H54 (cell line): ENCODE results near the gene VEPH1.
A peak's percentile ranks its signal among the peaks of the same experiment; 100 is the strongest.

ENCODE experiments used
- DNase-seq: peaks from one replicate; pipeline ENCODE4 v3.0.0; 2011; ENCODE audit warnings: low spot score, mixed read lengths; ENCODE audit not compliant: insufficient read length
- FAIRE-seq: peaks from 3 replicates; lab custom pipeline; 2011; peaks lifted over from hg19 to GRCh38; lab: Jason Lieb, UNC
- POLR2A ChIP-seq: IDR thresholded peaks from 2 replicates; pipeline ENCODE4 v1.6.1; 2011; ENCODE audit warnings: low read depth, mild to moderate bottlenecking, low read length

The VEPH1 gene

GRCh38 chr3:157310329-157311052 is 192.7 kb downstream of the VEPH1 start:
- DNase-seq: no peak
- peak; percentile 79 for FAIRE-seq
- no peak for TF ChIP-seq POLR2A

GRCh38 chr3:157306502-157306901 is 196.7 kb downstream of the VEPH1 start:
- DNase-seq (no peak), FAIRE-seq (no peak)
- TF ChIP-seq POLR2A: no peak

- no peak for TF ChIP-seq POLR2A
- DNase-seq: no peak
These were observed 197.8 kb downstream of the VEPH1 start for GRCh38 chr3:157305392-157305791.

GRCh38 chr3:157301755-157302154 is 201.5 kb downstream of the VEPH1 start:
- no peak for TF ChIP-seq POLR2A
- no peak for FAIRE-seq
- no peak for DNase-seq

More at GRCh38 chr3:157305392-157305791, 197.8 kb downstream of the VEPH1 start:
- no peak for FAIRE-seq

GRCh38 chr3:157300981-157301663 is 202.1 kb downstream of the VEPH1 start:
- no peak for TF ChIP-seq POLR2A
- DNase-seq: no peak
- no peak for FAIRE-seq

- DNase-seq (no peak), FAIRE-seq (no peak)
- no peak for TF ChIP-seq POLR2A
These were observed 203.1 kb downstream of the VEPH1 start for GRCh38 chr3:157300094-157300493.

- FAIRE-seq: no peak
- TF ChIP-seq POLR2A: no peak
- no peak for DNase-seq
These were observed 205.8 kb downstream of the VEPH1 start for GRCh38 chr3:157297328-157297915.

- peak; percentile 43 for FAIRE-seq
- DNase-seq: no peak
These were observed 208.3 kb downstream of the VEPH1 start for GRCh38 chr3:157294953-157295352.

GRCh38 chr3:157294491-157294890 is 208.7 kb downstream of the VEPH1 start:
- DNase-seq: no peak
- TF ChIP-seq POLR2A: no peak
- FAIRE-seq: peak; percentile 62

More at GRCh38 chr3:157294953-157295352, 208.3 kb downstream of the VEPH1 start:
- TF ChIP-seq POLR2A: no peak

GRCh38 chr3:157290766-157291165 is 212.4 kb downstream of the VEPH1 start:
- DNase-seq (peak; percentile 9), FAIRE-seq (no peak)

GRCh38 chr3:157285966-157286365 is 217.2 kb downstream of the VEPH1 start:
- DNase-seq: no peak
- TF ChIP-seq POLR2A: no peak
- FAIRE-seq: no peak

More at GRCh38 chr3:157290766-157291165, 212.4 kb downstream of the VEPH1 start:
- TF ChIP-seq POLR2A: no peak

GRCh38 chr3:157285141-157285540 is 218.1 kb downstream of the VEPH1 start:
- DNase-seq (no peak), FAIRE-seq (no peak)
- no peak for TF ChIP-seq POLR2A

GRCh38 chr3:157284688-157285087 is 218.5 kb downstream of the VEPH1 start:
- no peak for TF ChIP-seq POLR2A
- no peak for FAIRE-seq

GRCh38 chr3:157282261-157283191 is 220.7 kb downstream of the VEPH1 start:
- DNase-seq (peak; percentile 25), FAIRE-seq (peak; percentile 99)
- TF ChIP-seq POLR2A: no peak

More at GRCh38 chr3:157284688-157285087, 218.5 kb downstream of the VEPH1 start:
- DNase-seq: no peak
